ENCODE measurements around the gene PLXND1.

Gene PLXND1

GRCh38 chr3:129543999-129544398 is 62.5 kb downstream of the PLXND1 start:
- TF ChIP-seq GATA3 (IDR thresholded peaks at IDR 0.05; ENCODE audit: low read depth, low read length) (no peak), GATA2 (IDR thresholded peaks at IDR 0.05; ENCODE audit: low read depth, low read length) (no peak)

- no peak for TF ChIP-seq GATA2 (IDR thresholded peaks at IDR 0.05; ENCODE audit: low read depth, low read length)
- no peak for TF ChIP-seq GATA3 (IDR thresholded peaks at IDR 0.05; ENCODE audit: low read depth, low read length)
These were observed 63.2 kb downstream of the PLXND1 start, which contains the start of gene H1-8 for GRCh38 chr3:129543156-129543790. H1-8 (plus strand) TSS chr3:129543175; CDS start chr3:129543219, 44 bp downstream.

- TF ChIP-seq GATA2 (IDR thresholded peaks at IDR 0.05; ENCODE audit: low read depth, low read length): no peak
- no peak for TF ChIP-seq GATA3 (IDR thresholded peaks at IDR 0.05; ENCODE audit: low read depth, low read length)
These were observed 63.7 kb downstream of the PLXND1 start for GRCh38 chr3:129542747-129543146.

GRCh38 chr3:129540776-129541516 is 65.5 kb downstream of the PLXND1 start:
- no peak for TF ChIP-seq GATA2 (IDR thresholded peaks at IDR 0.05; ENCODE audit: low read depth, low read length)
- no peak for TF ChIP-seq GATA3 (IDR thresholded peaks at IDR 0.05; ENCODE audit: low read depth, low read length)

- TF ChIP-seq GATA3 (IDR thresholded peaks at IDR 0.05; ENCODE audit: low read depth, low read length) (no peak), GATA2 (IDR thresholded peaks at IDR 0.05; ENCODE audit: low read depth, low read length) (no peak)
These were observed 67.3 kb downstream of the PLXND1 start for GRCh38 chr3:129539206-129539605.

- TF ChIP-seq GATA3 (IDR thresholded peaks at IDR 0.05; ENCODE audit: low read depth, low read length) (no peak), GATA2 (IDR thresholded peaks at IDR 0.05; ENCODE audit: low read depth, low read length) (no peak)
These were observed 69.7 kb downstream of the PLXND1 start for GRCh38 chr3:129536804-129537203.

GRCh38 chr3:129536374-129536667 is 70.2 kb downstream of the PLXND1 start:
- TF ChIP-seq GATA2 (IDR thresholded peaks at IDR 0.05; ENCODE audit: low read depth, low read length): no peak
- TF ChIP-seq GATA3 (IDR thresholded peaks at IDR 0.05; ENCODE audit: low read depth, low read length): no peak

GRCh38 chr3:129535075-129535474 is 71.4 kb downstream of the PLXND1 start:
- no peak for TF ChIP-seq GATA3 (IDR thresholded peaks at IDR 0.05; ENCODE audit: low read depth, low read length)
- no peak for TF ChIP-seq GATA2 (IDR thresholded peaks at IDR 0.05; ENCODE audit: low read depth, low read length)

- no peak for TF ChIP-seq GATA3 (IDR thresholded peaks at IDR 0.05; ENCODE audit: low read depth, low read length)
These were observed 71.9 kb downstream of the PLXND1 start for GRCh38 chr3:129534428-129535027.

GRCh38 chr3:129533406-129533805 is 73.1 kb downstream of the PLXND1 start:
- TF ChIP-seq GATA2 (IDR thresholded peaks at IDR 0.05; ENCODE audit: low read depth, low read length): no peak
- no peak for TF ChIP-seq GATA3 (IDR thresholded peaks at IDR 0.05; ENCODE audit: low read depth, low read length)

GRCh38 chr3:129532261-129532660 is 74.2 kb downstream of the PLXND1 start:
- TF ChIP-seq GATA2 (IDR thresholded peaks at IDR 0.05; ENCODE audit: low read depth, low read length) (no peak), GATA3 (IDR thresholded peaks at IDR 0.05; ENCODE audit: low read depth, low read length) (no peak)

GRCh38 chr3:129531699-129532098 is 74.8 kb downstream of the PLXND1 start:
- TF ChIP-seq GATA2 (IDR thresholded peaks at IDR 0.05; ENCODE audit: low read depth, low read length) (no peak), GATA3 (IDR thresholded peaks at IDR 0.05; ENCODE audit: low read depth, low read length) (no peak)

GRCh38 chr3:129530821-129531220 is 75.7 kb downstream of the PLXND1 start:
- no peak for TF ChIP-seq GATA3 (IDR thresholded peaks at IDR 0.05; ENCODE audit: low read depth, low read length)
- no peak for TF ChIP-seq GATA2 (IDR thresholded peaks at IDR 0.05; ENCODE audit: low read depth, low read length)

- no peak for TF ChIP-seq GATA2 (IDR thresholded peaks at IDR 0.05; ENCODE audit: low read depth, low read length)
- TF ChIP-seq GATA3 (IDR thresholded peaks at IDR 0.05; ENCODE audit: low read depth, low read length): no peak
These were observed 76.2 kb downstream of the PLXND1 start for GRCh38 chr3:129530251-129530791.
